PC-9 (cell line): ENCODE data around the gene HPS3. TPM values are rescaled to one million over a fixed set of nuclear protein-coding genes. Genes with fewer than 3 reads are reported as not detected.

Source experiments
- BruUV-seq: library from RNA; stranded (reverse); fragments of 400-500 nt; replicated peaks from 2 replicates; lab custom pipeline; 2021; lab: Mats Ljungman, UMichigan
- CTCF ChIA-PET: fragments of 300-600 bp; sonication (Branson Sonifier 250); formaldehyde crosslinking; loops from one replicate; lab custom pipeline; 2022; ENCODE audit warnings: antibody characterized with exemption; lab: Charles Lee
- POLR2A ChIA-PET: fragments of 300-600 bp; sonication (Branson Sonifier 250); formaldehyde crosslinking; loops from one replicate; lab custom pipeline; 2022; ENCODE audit warnings: antibody characterized with exemption; ENCODE audit not compliant: unreplicated experiment; lab: Charles Lee
- DNase-seq, 2 experiments: peaks; one replicate each; pipeline versions ENCODE4 v3.0.0 to v3.0.0-alpha.2; 2015 to 2022; ENCODE audit warnings: mixed read lengths in 1 of 2
- H2AFZ ChIP-seq: fragments of 200-600 bp; sonication (generic); 2 replicates; pipeline ENCODE4 v1.8.1; 2017; ENCODE audit warnings: antibody characterized with exemption
- H3F3A ChIP-seq: fragments of 200-600 bp; sonication (generic); 2 replicates; pipeline ENCODE4 v1.8.1; 2017; ENCODE audit warnings: antibody characterized with exemption, mild to moderate bottlenecking, low read depth; ENCODE audit not compliant: insufficient read depth
- H3K27ac ChIP-seq: fragments of 200-600 bp; sonication (generic); 2 replicates; pipeline ENCODE4 v1.6.1; 2016; ENCODE audit warnings: mixed run types
- H3K27me3 ChIP-seq: fragments of 200-600 bp; sonication (generic); 2 replicates; pipeline ENCODE4 v1.6.1; 2016; ENCODE audit warnings: low read depth, mixed run types; ENCODE audit not compliant: insufficient read depth
- H3K36me3 ChIP-seq: fragments of 200-600 bp; sonication (generic); 2 replicates; pipeline ENCODE4 v1.6.1; 2016; ENCODE audit warnings: low read depth, mixed run types
- H3K4me1 ChIP-seq: fragments of 200-600 bp; sonication (generic); replicated peaks from 2 replicates; pipeline ENCODE4 v1.6.1; 2016; ENCODE audit warnings: mixed run types; ENCODE audit not compliant: insufficient read depth
- H3K4me2 ChIP-seq: fragments of 200-600 bp; sonication (generic); 2 replicates; pipeline ENCODE4 v1.6.1; 2017; ENCODE audit warnings: mixed run types
- H3K4me3 ChIP-seq: fragments of 200-600 bp; sonication (generic); 2 replicates; pipeline ENCODE4 v1.6.1; 2016; ENCODE audit warnings: mixed run types
- H3K79me2 ChIP-seq: fragments of 200-600 bp; sonication (generic); 2 replicates; pipeline ENCODE4 v1.6.1; 2017; ENCODE audit warnings: low read depth, mixed run types
- H3K9me2 ChIP-seq: fragments of 200-600 bp; sonication (generic); 2 replicates; pipeline ENCODE4 v1.8.1; 2017; ENCODE audit warnings: mild to moderate bottlenecking; ENCODE audit not compliant: insufficient read depth
- H3K9me3 ChIP-seq: fragments of 200-600 bp; sonication (generic); 2 replicates; pipeline ENCODE4 v1.8.1; 2016; ENCODE audit warnings: low read depth; ENCODE audit not compliant: insufficient read depth
- H4K20me1 ChIP-seq: fragments of 200-600 bp; sonication (generic); 2 replicates; pipeline ENCODE4 v1.8.1; 2017; ENCODE audit not compliant: insufficient read depth
- CTCF ChIP-seq: fragments of 200-600 bp; sonication (generic); conservative IDR thresholded peaks from 2 replicates; pipeline ENCODE4 v1.6.1; 2017; ENCODE audit warnings: mixed run types, antibody characterized with exemption, mild to moderate bottlenecking, moderate library complexity
- EZH2 ChIP-seq: fragments of 200-600 bp; sonication (generic); IDR thresholded peaks from 2 replicates; pipeline ENCODE4 v1.8.0; 2017; ENCODE audit warnings: antibody characterized with exemption, low read depth
- intact Hi-C: fragments of 100-400 bp; cut with micrococcal nuclease; formaldehyde crosslinking; loops from one replicate; pipeline ENCODE4 v1.10.0; 2022; ENCODE audit not compliant: unreplicated experiment
- total RNA-seq: library from RNA; stranded (reverse); gene quantifications from 2 replicates; pipeline ENCODE4 v1.2.3, GENCODE V29; 2021

Gene HPS3
- total RNA-seq, 1 experiment from 2014 or later = 33.4 TPM

- H3K27ac ChIP-seq = no peak overlapping the region
Observed at GRCh38 chr3:149142682-149143081, 13.2 kb downstream of the HPS3 start.

DNA sequence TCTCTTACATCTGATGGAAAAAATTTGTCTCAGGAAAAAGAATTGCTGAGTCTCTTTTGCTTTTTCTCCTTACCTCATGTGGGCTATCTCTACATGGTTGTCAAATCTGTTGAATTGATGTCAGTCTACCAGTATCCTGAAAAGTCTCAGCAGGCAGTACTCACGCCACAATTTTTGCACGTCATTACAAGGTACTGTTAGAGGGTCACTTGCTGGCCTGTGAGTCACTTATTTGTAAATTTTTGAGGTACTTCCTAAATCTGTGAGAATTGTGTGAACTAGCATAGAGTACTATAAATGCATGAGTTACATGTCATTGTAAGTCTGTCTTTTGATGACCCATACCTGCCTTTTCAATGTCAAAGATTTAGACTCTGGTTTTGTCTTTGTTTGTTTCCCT is 15.9 kb downstream of the HPS3 start:
- no peaks in the 10 kb centered on the region for H3K9me3 ChIP-seq
- no peaks in the 10 kb centered on the region; the same call in 1 of the 2 replicates for H3F3A ChIP-seq
- intact Hi-C loops = no loop called here
- H3K9me2 ChIP-seq = no peaks in the 10 kb centered on the region
- CTCF ChIA-PET = no interaction called here
- no peaks in the 10 kb centered on the region for H3K79me2 ChIP-seq
- 0 out of 2 replicates have a peak, but pooled peaks cover 3% of the 10 kb centered on the region for H4K20me1 ChIP-seq
- no peaks in the 10 kb centered on the region for H3K27me3 ChIP-seq
- H3K27ac ChIP-seq = no peak overlapping the region
- H3K4me1 ChIP-seq = no peaks in the 10 kb centered on the region
- H3K4me3 ChIP-seq = no peak overlapping the region
- POLR2A ChIA-PET = no interaction called here
- H3K36me3 ChIP-seq = peaks cover 17% of the 10 kb centered on the region; the same call in 1 of the 2 replicates
- no peak for DNase-seq
- no peak overlapping the region for H3K4me2 ChIP-seq
- no peak overlapping the region for H2AFZ ChIP-seq
- BruUV-seq = no TSS peak
- no peak for TF ChIP-seq CTCF
- TF ChIP-seq EZH2 = no peak

More at GRCh38 chr3:149142682-149143081, 13.2 kb downstream of the HPS3 start:
- Histone ChIP-seq H4K20me1 (0 out of 2 replicates have a peak, but pooled peaks cover 6% of the 10 kb centered on the region), H3K4me3 (no peak overlapping the region), H2AFZ (no peak overlapping the region), H3K9me3 (no peaks in the 10 kb centered on the region), H3K4me1 (no peaks in the 10 kb centered on the region), H3K27me3 (no peaks in the 10 kb centered on the region), H3K9me2 (no peaks in the 10 kb centered on the region), H3F3A (no peaks in the 10 kb centered on the region; the same call in 1 of the 2 replicates), H3K79me2 (peaks cover 5% of the 10 kb centered on the region; the same call in 1 of the 2 replicates), H3K4me2 (no peak overlapping the region), H3K36me3 (peaks cover 17% of the 10 kb centered on the region; the same call in 1 of the 2 replicates)
- no TSS peak for BruUV-seq
- DNase-seq = no peak
- intact Hi-C loops = no loop called here
- TF ChIP-seq EZH2 = no peak
- TF ChIP-seq CTCF = no peak
- ChIA-PET POLR2A (no interaction called here), CTCF (no interaction called here)

GRCh38 chr3:149145974-149146373 is 16.5 kb downstream of the HPS3 start:
- Histone ChIP-seq H4K20me1 (no peaks in the 10 kb centered on the region), H3K27me3 (no peaks in the 10 kb centered on the region), H3K4me3 (no peak overlapping the region), H2AFZ (no peak overlapping the region), H3K4me1 (no peaks in the 10 kb centered on the region), H3K27ac (no peak overlapping the region), H3K79me2 (no peaks in the 10 kb centered on the region), H3K9me3 (no peaks in the 10 kb centered on the region), H3F3A (no peaks in the 10 kb centered on the region; the same call in 1 of the 2 replicates), H3K9me2 (no peaks in the 10 kb centered on the region), H3K4me2 (no peak overlapping the region), H3K36me3 (peaks cover 21% of the 10 kb centered on the region; the same call in 1 of the 2 replicates)
- TF ChIP-seq CTCF (no peak), EZH2 (no peak)
- no peak for DNase-seq
- ChIA-PET CTCF (interaction anchor here (0.6 kb wide), 1 partner anchor 190 kb away, joined by 3 read pairs; no protein-coding TSS in a partner anchor), POLR2A (no interaction called here)
- no TSS peak for BruUV-seq
- intact Hi-C loops = no loop called here
